Activated CD4-positive, alpha-beta T cell treated with anti-CD3 and anti-CD28 coated beads, Interleukin-10, Interleukin-2, amounts not matched to agents 100 ng/mL and 50 ng/mL, durations not matched to agents 16 hours and 8 hours (primary cell): ENCODE measurements around the gene IL1RAPL1.
A peak's percentile ranks its signal among the peaks of the same experiment; 100 is the strongest.

ENCODE experiments used
- DNase-seq: peaks from one replicate; pipeline ENCODE4 v3.0.0-alpha.2; 2020

IL1RAPL1 gene

DNA sequence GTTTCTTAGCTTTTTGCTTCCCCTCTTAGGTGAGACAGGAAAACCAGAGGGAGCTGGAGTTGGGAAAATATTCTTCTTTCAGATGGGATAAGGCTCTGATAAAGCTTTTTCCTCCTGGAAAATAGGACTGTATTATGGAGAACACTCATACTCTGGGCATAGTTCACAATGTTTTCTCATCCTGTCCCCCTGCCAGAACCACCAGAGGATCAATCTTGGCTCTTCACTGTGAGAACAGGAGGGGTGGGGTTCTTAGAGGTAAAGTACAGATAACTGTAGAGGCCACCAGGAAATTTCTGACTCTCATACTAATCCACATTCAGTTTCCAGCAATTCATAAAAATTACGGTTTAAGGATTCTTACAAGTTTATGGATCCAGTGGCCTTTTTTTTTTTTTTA, 966.3 kb downstream of the IL1RAPL1 start:
- no peak for DNase-seq

DNA sequence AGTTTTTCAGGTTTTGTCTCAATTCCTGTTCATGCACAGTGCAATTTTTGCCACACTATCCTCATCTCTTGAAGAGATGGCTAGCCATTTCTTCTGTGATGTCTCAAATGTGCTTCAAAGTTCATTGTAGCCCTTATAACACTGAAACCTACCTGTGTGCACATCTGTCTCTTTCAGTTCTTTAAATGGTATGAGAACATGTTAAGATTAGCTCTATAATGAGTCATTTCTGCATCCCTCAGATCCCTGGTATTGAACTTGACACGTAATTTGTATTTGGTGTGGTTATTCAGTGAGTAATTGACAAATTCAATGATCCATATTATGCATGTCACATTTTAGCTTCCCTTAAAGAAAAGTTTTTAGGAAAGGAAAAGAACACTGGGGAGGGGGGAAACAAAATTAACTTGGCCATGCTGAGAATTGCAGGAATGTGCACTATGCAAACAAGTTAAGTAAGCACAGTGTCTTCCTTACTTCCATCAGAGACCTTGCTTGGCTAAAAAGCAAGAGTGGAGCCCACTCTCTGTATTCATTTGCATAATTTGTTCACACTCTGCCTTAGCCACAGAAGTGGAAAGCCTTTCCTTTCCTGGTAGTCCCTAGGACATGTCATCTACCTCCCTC, 968.3 kb downstream of the IL1RAPL1 start:
- DNase-seq, result peak; percentile 45

DNA sequence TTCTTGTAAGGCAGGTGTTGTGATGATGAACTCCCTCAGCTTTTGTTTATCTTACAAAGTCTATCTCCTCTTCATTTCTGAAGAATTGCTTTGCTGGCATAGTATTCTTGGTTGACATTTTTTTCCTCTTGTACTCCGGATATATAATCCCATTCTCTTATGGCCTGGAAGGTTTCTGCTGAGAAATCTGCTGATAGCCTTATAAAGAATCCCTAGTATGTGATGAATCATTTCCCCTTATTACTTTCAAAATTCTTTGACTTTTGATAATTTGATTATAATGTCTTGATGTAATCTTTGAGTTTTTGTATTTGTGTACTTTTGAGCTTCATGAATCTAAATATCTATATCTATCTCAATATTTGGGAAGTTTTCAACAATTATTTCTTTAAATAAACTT, 972.8 kb downstream of the IL1RAPL1 start:
- DNase-seq, result no peak

DNA sequence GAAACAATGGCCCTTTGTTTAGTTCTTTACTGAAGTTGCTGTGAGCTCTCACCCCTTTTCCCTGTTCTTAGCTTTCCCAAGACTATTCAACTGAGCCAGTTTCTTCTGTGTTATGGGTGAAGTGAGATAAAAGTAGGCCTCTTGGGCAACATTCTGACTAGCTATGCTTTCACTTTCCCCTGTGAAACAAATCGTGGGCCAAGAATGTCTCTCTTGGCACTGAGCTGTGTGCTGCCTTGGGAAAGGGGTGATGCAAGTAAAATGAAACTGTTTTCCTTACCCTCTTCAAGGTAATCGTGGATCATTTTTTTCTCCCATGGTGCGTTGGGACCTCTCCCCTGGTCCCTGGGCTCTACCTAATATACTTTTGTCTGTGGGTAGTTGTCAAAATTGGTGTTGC, 974.2 kb downstream of the IL1RAPL1 start:
- DNase-seq, result no peak

DNA sequence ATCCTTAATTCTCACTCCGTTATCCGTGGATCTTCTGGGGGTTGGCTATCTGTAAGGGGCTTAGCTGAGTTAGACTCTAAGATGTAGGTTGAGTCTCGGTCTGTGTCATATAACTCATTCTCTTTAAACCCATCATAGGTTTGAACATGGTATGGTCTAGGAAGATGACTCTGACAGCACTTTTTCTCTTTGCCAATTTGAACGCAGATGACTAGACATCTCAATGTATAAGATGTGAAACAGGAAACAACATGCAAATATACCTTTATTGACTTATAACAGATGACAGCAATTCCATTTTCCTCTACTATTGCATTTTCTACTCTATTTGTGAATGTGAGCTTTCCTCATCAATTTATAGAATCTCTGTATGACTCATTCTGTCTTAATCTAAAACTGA, 993.3 kb downstream of the IL1RAPL1 start:
- no peak for DNase-seq

DNA sequence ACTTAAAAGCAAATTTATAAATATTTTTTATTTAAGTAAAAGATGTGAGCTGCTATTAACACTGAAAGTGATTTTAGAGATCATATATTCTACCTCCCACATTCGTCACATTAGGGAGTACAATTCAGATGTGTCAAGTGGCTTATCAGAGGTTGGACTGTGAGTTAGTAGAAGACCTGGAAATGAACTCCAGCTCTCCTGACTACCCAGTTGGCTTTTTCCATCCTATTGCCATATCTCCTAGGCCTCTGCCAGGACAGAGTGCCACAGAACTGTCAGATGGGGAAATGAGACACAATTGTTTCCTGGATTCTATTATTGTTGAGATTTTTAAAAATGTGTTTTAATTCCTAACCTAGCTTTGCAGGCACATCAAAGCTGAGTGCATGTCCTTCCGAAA, 994.0 kb downstream of the IL1RAPL1 start:
- no peak for DNase-seq

DNA sequence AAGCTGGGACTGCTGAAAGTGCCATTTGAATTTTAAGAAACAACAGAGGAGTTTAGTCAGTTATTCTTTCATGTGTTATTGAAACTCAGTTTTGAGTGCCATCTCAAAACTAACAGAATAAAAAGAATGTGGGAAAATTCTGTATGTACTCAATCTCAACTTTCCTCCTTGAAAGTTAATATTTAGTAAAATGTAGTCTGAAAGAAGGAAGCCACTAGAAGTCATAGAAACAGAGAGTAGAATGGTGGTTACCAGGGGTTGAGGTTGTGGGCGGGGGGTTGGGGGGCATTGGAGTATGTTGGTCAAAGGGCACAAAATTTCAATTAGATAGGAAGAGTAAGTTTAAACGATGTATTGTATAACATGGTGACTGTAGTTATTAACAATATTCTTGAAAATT, 999.9 kb downstream of the IL1RAPL1 start:
- DNase-seq, result no peak

DNA sequence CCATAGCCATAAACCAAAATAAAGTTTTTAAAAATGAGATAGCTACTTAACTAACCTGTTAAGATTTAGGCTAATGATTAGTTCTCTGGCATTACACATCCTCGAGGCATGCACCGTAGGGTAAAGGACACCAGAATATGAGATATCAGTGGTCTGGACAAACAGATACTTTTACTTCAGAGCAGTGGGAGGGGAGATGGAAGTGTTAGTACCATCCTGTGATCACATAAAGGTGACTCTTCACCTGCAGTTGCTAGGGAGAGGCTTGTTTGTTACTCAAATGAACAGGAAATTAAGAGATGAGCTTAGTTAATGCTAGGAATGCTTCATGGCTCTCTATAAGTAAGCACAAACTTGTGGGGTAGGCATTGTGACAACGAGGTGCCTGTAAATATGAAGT, 1003.7 kb downstream of the IL1RAPL1 start:
- DNase-seq, result no peak

DNA sequence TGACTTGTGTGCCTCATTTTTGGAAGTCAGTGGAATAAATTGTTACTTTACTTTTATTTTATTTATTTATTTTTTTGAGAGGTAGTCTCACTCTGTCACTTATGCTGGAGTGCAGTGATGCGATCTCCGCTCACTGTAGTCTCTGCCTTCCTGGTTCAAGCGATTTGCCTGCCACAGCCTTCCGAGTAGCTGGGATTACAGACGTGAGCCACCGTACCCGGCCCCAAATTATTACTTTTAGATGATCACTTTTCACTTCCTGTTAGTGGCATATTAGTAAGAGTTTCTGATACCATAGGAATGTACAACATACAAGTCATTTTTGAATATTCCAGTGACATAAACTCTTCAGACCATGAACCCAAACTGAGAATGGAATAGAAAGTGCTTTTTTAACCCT, 1017.1 kb downstream of the IL1RAPL1 start:
- no peak for DNase-seq

DNA sequence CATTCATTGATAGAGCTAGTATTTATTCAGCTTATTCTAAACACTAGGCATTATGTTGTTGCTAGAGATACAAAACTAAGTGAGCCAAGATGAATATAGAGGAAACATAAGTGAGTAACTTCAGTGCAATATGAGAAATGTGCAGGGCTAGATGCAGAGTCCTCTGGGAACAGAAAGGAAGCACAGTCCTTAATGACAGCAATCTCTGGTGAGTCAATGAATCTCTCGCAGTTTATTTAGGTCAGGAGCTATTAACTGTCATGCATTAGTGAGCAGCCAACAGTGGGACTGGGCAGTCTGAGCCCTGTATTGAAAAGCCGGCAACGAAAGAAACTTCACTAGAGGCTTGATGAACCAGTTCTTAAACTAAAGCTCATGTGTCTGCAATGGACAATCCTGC, 1030.0 kb downstream of the IL1RAPL1 start:
- no peak for DNase-seq

DNA sequence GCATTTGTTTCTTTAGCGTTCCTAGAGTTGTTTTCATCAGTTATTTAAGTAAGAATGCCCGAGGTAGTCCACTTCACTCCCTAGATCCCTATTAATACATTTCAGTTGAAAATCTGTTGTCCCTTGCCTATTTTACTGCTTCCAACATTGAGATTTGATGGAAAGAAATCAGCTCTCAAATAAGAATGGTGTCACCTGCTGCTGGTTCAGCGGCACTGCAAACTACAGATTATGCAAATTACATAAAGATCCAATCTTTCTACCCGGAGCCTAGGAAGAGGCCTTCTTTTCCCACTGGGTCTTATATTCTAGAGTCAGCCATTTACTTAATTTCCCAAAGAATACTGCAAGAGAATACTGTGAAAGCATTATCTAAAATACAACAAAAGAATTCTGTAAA, 1030.5 kb downstream of the IL1RAPL1 start:
- DNase-seq, result no peak

DNA sequence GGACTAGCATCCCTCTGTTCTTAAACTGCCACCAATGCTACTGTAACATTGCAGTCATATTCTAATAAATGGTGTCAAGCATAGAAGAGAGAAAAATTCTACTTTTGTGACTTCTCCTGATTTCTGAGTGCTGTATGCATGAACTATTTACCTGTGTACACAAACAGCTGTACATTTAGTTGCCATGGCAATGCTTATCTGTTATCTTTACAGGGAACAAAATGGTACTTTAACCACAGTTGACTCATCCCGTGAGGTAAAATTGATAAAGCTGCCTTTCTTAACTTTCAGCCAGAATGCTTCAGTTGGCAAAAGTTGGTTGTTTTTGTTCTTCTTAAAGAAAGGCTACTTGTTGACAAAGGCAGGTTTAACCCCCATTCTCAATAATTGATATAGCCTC, 1040.6 kb downstream of the IL1RAPL1 start:
- DNase-seq, result no peak

DNA sequence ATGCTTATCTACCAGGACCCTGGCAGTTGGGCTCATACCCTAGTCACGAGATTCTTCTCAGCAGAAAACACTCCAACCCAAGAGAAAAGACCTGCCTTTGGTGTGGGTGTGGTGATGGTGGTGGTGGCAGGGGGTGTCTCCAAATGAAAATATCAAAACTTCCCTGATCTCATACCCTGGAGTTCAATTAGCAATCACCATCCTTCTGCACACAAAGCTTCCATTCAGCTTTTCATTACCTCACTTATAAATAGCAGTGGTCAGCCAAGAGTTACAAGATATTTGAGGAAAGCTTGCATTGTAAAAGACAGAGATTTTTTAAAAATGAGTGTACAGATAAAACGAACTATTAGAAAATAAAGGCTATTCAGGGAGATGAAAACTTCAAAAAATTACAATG, 1047.3 kb downstream of the IL1RAPL1 start:
- DNase-seq, result no peak

DNA sequence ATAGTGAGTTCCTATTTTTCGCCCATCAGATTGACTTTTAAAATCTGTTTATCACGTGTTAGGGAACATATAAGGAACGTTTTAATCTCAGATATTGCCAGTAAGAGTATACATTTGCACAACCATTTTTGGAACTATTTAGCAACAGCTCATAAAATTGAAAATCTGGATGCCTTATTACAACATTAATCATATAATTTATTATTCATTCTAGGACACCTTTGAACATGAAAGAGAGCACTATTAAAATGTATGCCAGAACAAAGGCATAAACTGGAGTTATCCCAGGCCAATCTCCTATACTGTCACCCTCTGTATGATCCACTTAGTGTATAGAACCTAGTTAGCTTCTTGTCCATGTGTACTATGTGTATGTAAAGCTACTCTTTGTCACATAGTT, 1049.1 kb downstream of the IL1RAPL1 start:
- DNase-seq, result no peak

DNA sequence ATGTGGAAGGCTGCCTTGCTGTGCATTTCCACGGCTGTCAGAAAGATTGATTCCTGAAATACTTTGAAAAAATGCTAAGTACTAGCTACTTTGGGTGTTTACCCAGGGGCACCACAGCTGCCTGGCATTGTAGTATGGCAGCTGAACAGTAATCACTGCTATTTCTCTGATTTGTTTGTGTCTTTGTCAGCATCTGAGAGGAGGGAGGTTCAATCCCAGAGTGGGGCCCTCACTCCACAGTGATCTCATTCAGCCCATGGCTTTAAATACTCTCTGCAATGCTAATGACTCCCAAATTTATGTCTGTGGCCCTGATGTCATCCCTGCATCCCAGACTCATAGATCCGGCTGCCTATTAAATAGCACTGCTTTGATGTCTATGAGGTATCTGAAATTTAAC, 1052.9 kb downstream of the IL1RAPL1 start:
- no peak for DNase-seq

DNA sequence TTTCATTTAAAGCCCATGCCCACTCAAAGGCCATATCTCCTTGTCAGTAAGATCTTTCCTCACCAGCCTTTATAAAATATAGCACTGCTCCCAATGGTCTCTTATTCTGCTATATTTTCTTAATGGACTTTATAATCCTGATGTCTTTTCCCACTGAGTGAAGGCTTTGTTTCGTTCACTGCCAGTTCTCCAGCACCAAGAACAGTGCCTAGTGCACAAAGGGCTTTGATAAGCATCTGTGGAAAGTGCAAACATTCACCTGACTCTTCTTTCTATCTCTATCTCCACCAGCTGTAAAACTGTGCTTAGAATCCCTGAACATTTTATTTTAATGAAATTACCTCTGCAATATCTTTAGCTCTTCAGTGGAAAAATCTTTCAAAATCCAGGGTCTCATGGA, 1054.2 kb downstream of the IL1RAPL1 start:
- DNase-seq, result no peak

DNA sequence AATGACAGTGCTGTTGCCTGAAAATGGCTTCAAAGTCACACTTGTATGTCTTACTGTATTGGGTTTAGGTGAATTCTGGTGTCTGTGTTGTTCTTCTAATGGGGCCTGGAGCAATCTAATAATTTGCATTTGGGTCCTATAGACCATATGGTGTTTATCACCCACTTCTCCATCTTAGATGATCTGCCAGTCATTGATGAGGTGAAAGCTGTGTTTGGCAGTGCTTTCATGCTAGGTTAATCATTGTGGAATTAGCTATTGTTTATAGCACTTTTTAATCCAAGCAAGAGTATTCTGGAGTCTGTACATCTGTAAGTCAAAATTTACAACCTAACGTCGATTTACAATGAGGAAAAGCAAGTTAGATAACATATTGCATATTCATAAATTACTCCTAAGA, 1055.9 kb downstream of the IL1RAPL1 start:
- no peak for DNase-seq

DNA sequence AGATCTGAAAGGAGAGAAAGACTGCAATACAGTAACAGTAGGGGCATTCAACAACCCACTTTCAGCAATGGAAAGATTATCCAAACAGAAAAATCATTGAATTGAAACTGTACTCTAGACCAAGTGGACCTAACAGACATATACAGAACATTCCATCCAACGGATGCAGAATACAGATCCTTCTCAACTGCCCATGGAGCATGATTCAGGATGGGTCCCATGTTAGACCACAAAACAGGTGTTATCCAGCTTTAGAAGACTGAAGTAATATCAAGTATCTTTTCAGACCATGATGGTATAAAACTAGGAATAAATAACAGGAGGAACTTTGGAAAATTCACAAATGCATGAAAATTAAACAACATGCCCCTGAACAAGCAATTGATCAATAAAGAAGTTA, 1060.9 kb downstream of the IL1RAPL1 start:
- no peak for DNase-seq

DNA sequence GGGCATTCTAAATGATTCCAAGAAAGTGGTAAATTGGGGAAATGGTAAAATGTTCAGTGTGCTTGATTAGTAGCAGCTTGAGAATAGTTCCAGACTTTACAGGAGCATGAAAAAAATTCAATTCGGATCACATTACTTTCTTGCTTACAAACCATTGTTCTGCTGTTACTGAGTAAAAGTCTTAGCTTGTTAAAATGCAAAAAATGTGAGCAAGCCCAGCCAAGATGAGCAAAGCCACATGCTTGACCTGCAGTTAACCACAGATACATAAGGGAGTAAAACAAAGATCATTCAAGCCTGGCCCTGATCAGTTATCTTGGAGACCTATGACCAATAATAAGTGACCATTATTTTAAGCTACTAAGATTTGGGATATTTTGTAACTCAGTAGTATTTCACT, 1065.2 kb downstream of the IL1RAPL1 start:
- no peak for DNase-seq

DNA sequence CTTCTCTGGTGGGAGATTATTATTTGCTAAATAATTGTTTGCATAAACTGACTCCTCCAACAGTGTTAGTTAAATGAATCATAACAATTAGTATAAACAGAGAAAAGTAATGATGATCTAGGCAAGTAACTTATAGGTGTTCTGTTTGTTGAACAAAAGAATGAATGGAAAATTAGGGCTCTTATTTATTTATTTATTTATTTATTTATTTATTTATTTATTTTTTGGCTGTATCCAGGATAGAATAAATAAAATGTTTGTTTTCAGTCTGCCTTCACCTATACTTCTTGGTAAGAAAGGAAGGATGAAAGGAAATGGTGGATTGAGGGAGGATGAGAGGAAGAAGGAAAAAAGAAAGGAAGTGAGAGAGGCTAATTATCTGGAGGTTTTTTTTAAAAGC, 1066.5 kb downstream of the IL1RAPL1 start:
- no peak for DNase-seq

DNA sequence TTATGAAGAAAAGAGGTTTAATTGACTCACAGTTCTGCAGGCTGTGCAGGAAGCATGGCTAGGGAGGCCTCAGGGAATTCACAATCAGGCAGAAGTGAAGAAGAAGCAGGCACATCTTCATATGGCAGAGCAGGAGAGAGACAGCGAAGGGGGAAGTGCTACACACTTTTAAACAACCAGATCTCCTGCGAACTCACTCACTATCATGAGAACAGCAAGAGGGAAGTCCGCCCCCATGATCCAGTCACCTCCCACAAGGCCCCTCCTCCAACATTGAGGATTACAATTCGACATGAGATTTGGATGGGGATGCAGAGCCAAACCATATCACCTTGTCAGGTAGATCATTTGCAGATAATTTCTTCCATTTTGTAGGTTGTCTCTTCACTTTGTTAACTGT, 1072.7 kb downstream of the IL1RAPL1 start:
- no peak for DNase-seq

DNA sequence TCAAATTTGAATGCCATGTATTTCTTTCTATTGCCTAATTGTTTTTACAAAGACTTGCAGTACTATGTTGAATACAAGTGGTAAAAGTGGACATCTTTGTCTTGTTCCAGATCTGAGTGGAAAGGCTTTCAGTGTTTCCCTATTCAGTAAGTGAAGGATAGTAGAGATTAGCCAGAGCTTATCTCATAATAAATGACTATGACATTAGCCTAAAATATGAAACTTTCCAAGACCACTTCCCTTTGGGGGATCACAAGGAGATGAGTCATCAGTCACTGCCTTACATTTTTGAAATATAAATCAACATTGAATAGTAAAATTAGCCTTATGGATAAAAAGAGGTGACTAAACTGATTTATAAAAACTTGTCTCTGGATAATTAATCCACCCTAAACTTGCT, 1074.0 kb downstream of the IL1RAPL1 start:
- DNase-seq, result no peak

DNA sequence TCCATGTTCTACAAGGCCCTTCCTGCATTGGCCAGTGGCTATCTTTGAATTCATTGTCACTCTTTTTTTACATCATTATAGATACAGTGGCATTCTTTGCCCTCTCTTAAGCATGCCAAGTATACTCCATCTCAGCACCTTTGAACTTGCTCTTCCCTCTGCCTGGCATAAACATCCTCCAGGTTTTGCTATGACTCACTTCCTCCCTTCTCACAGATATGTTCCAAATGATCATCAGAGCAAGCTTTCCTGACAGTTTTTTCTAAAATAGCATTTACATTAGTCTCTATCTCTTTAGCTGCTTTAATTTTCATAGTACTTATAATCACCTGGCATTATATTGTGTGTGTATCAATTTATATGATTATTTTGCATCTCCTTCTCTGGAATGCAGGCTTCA, 1074.9 kb downstream of the IL1RAPL1 start:
- DNase-seq, result no peak

DNA sequence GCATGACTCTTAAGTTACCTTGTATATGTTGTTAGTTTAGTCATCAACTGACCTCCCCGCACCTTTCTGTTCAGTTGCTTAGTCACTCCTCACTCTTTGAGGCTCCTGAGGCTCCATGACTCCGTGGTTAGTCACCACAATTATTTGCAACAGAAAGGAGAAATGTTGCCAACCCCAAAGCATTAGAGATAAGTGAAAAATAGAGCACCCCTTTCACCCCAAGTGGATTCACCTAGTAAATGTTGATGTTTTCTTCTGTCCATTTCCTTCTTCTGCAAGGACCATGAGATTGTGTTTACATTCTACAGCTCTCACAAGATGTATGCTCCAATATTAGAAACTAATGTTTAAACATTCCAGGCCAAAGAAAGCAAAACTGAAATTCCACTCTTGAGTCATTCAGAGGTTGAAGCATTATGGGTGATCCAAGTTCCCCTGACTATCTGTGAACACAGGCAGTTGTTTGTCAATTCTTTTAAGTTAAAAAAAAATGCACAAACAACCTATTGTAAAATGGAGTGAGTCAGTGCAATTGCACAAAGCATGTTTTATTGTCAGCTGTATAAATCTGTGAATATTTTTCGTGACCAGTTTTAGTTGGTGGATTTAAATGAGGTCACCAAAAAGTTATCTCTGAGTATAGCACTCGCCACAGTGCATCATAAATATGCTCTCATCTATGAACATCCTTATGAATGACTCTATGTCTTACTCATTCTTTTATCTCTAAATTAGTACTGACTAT, 1075.7 kb downstream of the IL1RAPL1 start:
- DNase-seq, result peak; percentile 17

DNA sequence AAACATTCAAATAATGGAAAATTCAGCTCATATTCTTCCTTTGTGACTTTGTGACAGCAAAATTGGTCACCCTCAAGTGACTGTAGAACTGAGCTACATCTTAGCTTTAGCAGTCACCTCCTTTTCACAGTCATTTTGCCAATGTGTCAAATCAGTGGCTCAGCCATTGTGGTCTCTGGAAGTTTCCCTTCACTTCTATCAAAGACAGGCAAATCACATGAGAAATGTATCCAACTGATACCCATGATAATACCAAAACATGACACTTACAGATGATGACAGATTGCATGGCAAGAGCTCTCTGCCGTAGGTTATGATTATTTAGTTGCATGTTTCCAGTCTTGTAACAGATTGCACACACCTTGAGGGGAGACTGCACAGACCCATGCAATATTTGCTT, 1078.3 kb downstream of the IL1RAPL1 start:
- DNase-seq, result no peak
